ENCODE measurements around the gene CDK6. TPM values are rescaled to one million over a fixed set of nuclear protein-coding genes. Genes with fewer than 3 reads are reported as not detected.
A peak's percentile ranks its signal among the peaks of the same experiment; 100 is the strongest.

Gene CDK6
- total RNA-seq, 1 experiment from 2014 or later, result 38.7 TPM

DNA sequence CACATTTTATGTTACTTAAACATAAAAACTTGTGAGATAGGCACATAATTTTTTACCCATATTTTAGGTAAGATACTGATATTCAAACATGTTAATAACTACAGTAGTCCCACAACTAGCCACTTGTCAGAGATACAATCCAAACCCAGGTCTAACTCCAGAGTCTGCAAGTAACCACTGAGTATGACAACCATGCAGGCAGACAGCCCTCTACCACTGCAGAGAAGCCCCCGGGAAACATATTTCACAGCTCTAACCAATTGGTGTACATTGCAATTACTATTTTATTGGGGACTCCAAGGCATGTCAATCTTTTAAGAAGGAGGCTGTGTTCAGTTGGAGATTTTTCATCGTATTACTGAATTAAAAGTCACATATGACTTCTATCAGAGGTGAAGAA lies 139.0 kb downstream of the CDK6 start:
- BruUV-seq (replicated peaks), result no TSS peak
- H3K79me2 ChIP-seq (ENCODE audit: low read length), result no peaks in the 10 kb centered on the region
- TF ChIP-seq EZH2phosphoT487 (IDR thresholded peaks at IDR 0.05; ENCODE audit: borderline replicate concordance, low read length), result no peak
- TF ChIP-seq EZH2 (IDR thresholded peaks at IDR 0.05; ENCODE audit: low read length, unreplicated experiment), result no peak
- H3K9ac ChIP-seq (ENCODE audit: low read length), result no peak overlapping the region
- no peak for ATAC-seq
- peaks cover 15% of the 10 kb centered on the region for H3K4me1 ChIP-seq (ENCODE audit: insufficient read depth, low read length)
- H4K20me1 ChIP-seq (ENCODE audit: low read length), result no peaks in the 10 kb centered on the region
- no peak overlapping the region for H3K27ac ChIP-seq (ENCODE audit: low read length)
- no peak overlapping the region for H3K4me3 ChIP-seq (ENCODE audit: low read length)
- H3K27me3 ChIP-seq (ENCODE audit: low read length), result no peaks in the 10 kb centered on the region
- CTCF ChIA-PET, result no interaction called here
- intact Hi-C loops (cut with micrococcal nuclease), result loop anchor here (5.0 kb wide), 1 partner anchor 45 kb away; no protein-coding TSS in a partner anchor
- no peak overlapping the region for H2AFZ ChIP-seq (ENCODE audit: low read length)
- no peaks in the 10 kb centered on the region for H3F3A ChIP-seq (ENCODE audit: low read length, unreplicated experiment)
- no peaks in the 10 kb centered on the region for H3K9me3 ChIP-seq (ENCODE audit: low read length)
- no peaks in the 10 kb centered on the region for H3K9me2 ChIP-seq (replicated peaks; ENCODE audit: low read length)
- no peak for DNase-seq
- no peak overlapping the region for H3K4me2 ChIP-seq (ENCODE audit: low read length)
- POLR2A ChIA-PET (ENCODE audit: unreplicated experiment), result no interaction called here
- no peaks in the 10 kb centered on the region for H3K36me3 ChIP-seq (ENCODE audit: low read depth, low read length)

DNA sequence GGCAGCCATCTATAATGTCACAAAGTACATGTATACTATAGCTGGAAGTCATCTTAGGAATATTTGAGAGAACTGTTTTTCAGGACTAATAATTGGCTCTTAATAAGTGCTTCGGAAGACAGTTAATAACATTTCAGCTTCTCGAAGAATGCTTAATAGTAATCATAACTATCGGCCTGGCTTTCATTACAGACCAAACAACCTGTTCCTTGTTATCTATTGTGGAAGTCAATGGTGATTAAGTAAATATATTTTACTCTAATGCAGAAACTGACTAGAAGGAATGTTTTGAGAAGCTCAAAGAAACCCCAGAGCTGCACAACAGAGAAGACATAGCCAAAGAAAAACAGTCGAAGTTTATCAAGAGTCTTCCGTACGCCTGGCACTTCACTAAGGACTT lies 139.4 kb downstream of the CDK6 start:
- CTCF ChIA-PET, result no interaction called here

DNA sequence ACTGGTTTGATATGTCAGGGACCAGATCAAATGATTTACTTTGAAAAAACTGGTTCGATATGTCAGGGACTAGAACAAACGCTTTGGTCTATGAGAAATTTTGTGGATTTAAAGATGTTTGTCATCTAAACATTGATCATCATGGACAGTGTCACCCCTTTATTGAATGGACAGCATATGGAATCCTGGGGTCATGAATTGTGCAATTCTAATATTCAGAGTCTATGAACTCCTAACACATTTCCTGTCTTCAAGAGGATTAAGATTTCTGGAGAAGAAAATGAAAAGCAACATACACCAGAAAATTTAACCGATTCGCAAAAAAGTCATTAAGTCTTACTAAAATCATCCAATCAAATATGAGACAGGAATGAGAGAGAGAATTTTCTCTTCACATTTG lies 139.8 kb downstream of the CDK6 start:
- ATAC-seq (no peak), DNase-seq (no peak)
- Histone ChIP-seq H3K4me2 (ENCODE audit: low read length) (peak overlapping the region; percentile 81; the same call in 1 of the 2 replicates), H2AFZ (ENCODE audit: low read length) (no peak overlapping the region), H3K4me1 (ENCODE audit: insufficient read depth, low read length) (peaks cover 15% of the 10 kb centered on the region), H3K9me3 (ENCODE audit: low read length) (no peaks in the 10 kb centered on the region), H3K79me2 (ENCODE audit: low read length) (no peaks in the 10 kb centered on the region), H3K36me3 (ENCODE audit: low read depth, low read length) (no peaks in the 10 kb centered on the region), H3F3A (ENCODE audit: low read length, unreplicated experiment) (no peaks in the 10 kb centered on the region), H4K20me1 (ENCODE audit: low read length) (no peaks in the 10 kb centered on the region), H3K27ac (ENCODE audit: low read length) (no peak overlapping the region), H3K27me3 (ENCODE audit: low read length) (no peaks in the 10 kb centered on the region), H3K9me2 (replicated peaks; ENCODE audit: low read length) (no peaks in the 10 kb centered on the region), H3K9ac (ENCODE audit: low read length) (0 out of 2 replicates have a peak overlapping the region, but pooled peaks have one; percentile 9), H3K4me3 (ENCODE audit: low read length) (no peak overlapping the region)
- ChIA-PET CTCF (no interaction called here), POLR2A (ENCODE audit: unreplicated experiment) (interaction anchor here (0.6 kb wide), 1 partner anchor 21 kb away, joined by 4 read pairs; no protein-coding TSS in a partner anchor)
- no TSS peak for BruUV-seq (replicated peaks)
- TF ChIP-seq, protein P1, sequence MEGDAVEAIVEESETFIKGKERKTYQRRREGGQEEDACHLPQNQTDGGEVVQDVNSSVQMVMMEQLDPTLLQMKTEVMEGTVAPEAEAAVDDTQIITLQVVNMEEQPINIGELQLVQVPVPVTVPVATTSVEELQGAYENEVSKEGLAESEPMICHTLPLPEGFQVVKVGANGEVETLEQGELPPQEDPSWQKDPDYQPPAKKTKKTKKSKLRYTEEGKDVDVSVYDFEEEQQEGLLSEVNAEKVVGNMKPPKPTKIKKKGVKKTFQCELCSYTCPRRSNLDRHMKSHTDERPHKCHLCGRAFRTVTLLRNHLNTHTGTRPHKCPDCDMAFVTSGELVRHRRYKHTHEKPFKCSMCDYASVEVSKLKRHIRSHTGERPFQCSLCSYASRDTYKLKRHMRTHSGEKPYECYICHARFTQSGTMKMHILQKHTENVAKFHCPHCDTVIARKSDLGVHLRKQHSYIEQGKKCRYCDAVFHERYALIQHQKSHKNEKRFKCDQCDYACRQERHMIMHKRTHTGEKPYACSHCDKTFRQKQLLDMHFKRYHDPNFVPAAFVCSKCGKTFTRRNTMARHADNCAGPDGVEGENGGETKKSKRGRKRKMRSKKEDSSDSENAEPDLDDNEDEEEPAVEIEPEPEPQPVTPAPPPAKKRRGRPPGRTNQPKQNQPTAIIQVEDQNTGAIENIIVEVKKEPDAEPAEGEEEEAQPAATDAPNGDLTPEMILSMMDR (conservative IDR thresholded peaks at IDR 0.05; ENCODE audit: low read depth, low read length), result no peak
- TF ChIP-seq EZH2 (IDR thresholded peaks at IDR 0.05; ENCODE audit: low read length, unreplicated experiment) (no peak), EZH2phosphoT487 (IDR thresholded peaks at IDR 0.05; ENCODE audit: borderline replicate concordance, low read length) (no peak)
- intact Hi-C loops (cut with micrococcal nuclease), result loop anchor here (5.0 kb wide), 1 partner anchor 46 kb away; no protein-coding TSS in a partner anchor

More for the DNA sequence above, 139.4 kb downstream of the CDK6 start:
- DNase-seq, result no peak
- no peaks in the 10 kb centered on the region for H3F3A ChIP-seq (ENCODE audit: low read length, unreplicated experiment)
- BruUV-seq (replicated peaks), result no TSS peak
- POLR2A ChIA-PET (ENCODE audit: unreplicated experiment), result no interaction called here
- TF ChIP-seq EZH2 (IDR thresholded peaks at IDR 0.05; ENCODE audit: low read length, unreplicated experiment), result no peak
- TF ChIP-seq, protein P1 (conservative IDR thresholded peaks at IDR 0.05; ENCODE audit: low read depth, low read length), result no peak
- TF ChIP-seq EZH2phosphoT487 (IDR thresholded peaks at IDR 0.05; ENCODE audit: borderline replicate concordance, low read length), result no peak
- no peaks in the 10 kb centered on the region for H4K20me1 ChIP-seq (ENCODE audit: low read length)
- no peak for ATAC-seq
- H3K4me3 ChIP-seq (ENCODE audit: low read length), result no peak overlapping the region
- no peaks in the 10 kb centered on the region for H3K27me3 ChIP-seq (ENCODE audit: low read length)
- intact Hi-C loops (cut with micrococcal nuclease), result loop anchor here (5.0 kb wide), 1 partner anchor 45 kb away; no protein-coding TSS in a partner anchor
- peaks cover 15% of the 10 kb centered on the region for H3K4me1 ChIP-seq (ENCODE audit: insufficient read depth, low read length)
- H3K9me2 ChIP-seq (replicated peaks; ENCODE audit: low read length), result no peaks in the 10 kb centered on the region
- no peak overlapping the region for H3K9ac ChIP-seq (ENCODE audit: low read length)
- no peak overlapping the region for H3K4me2 ChIP-seq (ENCODE audit: low read length)
- no peaks in the 10 kb centered on the region for H3K36me3 ChIP-seq (ENCODE audit: low read depth, low read length)
- no peaks in the 10 kb centered on the region for H3K9me3 ChIP-seq (ENCODE audit: low read length)
- H3K27ac ChIP-seq (ENCODE audit: low read length), result no peak overlapping the region
- no peak overlapping the region for H2AFZ ChIP-seq (ENCODE audit: low read length)
- H3K79me2 ChIP-seq (ENCODE audit: low read length), result no peaks in the 10 kb centered on the region
